ENCODE data around the gene MTCH1. TPM values are rescaled to one million over a fixed set of nuclear protein-coding genes. Genes with fewer than 3 reads are reported as not detected.

MTCH1 gene
- total and polyA plus RNA-seq, 2 donors (not counting 1 experiment from before 2014, with no cell fraction given) = 91.7 to 150 TPM

DNA sequence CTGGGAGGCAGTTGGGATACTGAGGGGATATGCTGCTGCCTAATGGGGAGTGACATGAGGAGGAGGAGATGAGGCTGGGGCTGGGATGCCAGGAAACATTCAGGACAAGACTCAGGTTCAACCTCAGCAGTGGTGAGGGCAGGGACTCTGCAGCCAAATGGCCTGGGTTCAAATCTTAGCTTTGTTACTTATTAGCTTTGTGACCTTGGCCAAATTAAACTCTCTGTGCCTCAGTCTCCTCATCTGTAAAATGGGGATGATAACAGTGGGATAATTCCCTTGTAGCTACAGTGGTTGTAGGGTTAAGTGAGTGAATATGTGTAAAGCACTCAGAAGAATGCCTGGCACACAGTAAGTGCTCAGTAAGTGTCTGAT, 29.6 kb downstream of the MTCH1 start:
- Histone ChIP-seq H3K36me3 (replicated peaks in 1 of 2; ENCODE audit: control extremely low read depth in 1 of 2, control insufficient read depth in 1 of 2, extremely low read depth in 1 of 2, insufficient read depth in 2 of 2, low read length in 1 of 2) (no peaks in the 10 kb centered on the region), H3K27me3 (replicated peaks in 1 of 4; ENCODE audit: control extremely low read depth in 1 of 4, control insufficient read depth in 3 of 4, insufficient read depth in 4 of 4, low read length in 3 of 4) (no peaks in the 10 kb centered on the region), H3K4me2 (replicated peaks; ENCODE audit: low read depth, low read length, poor library complexity, severe bottlenecking) (no peak overlapping the region), H4K20me1 (ENCODE audit: control insufficient read depth, insufficient read depth, low read length, poor library complexity, severe bottlenecking) (no peaks in the 10 kb centered on the region), H3K79me2 (ENCODE audit: control insufficient read depth, insufficient read depth, low read length) (no peaks in the 10 kb centered on the region), H3K27ac (ENCODE audit: low read length in 2 of 2) (no peak overlapping the region), H3K9me3 (ENCODE audit: control extremely low read depth in 1 of 3, control insufficient read depth in 2 of 3, insufficient read depth in 1 of 3, low read length in 2 of 3) (no peaks in the 10 kb centered on the region), H2AFZ (ENCODE audit: insufficient read depth, low read depth, low read length, poor library complexity, severe bottlenecking) (no peak overlapping the region), H3K4me3 (ENCODE audit: control extremely low read depth in 1 of 5, extremely low read depth in 1 of 5, insufficient read depth in 1 of 5, low read depth in 2 of 5, low read length in 4 of 5) (no peak overlapping the region), H3K4me1 (ENCODE audit: control insufficient read depth in 2 of 2, insufficient read depth in 2 of 2, low read length in 2 of 2) (peaks cover 27 to 33% of the 10 kb centered on the region in 2 donors), H3K9ac (ENCODE audit: low read length) (no peak overlapping the region)
- ATAC-seq (ENCODE audit: low read depth) (no peak), DNase-seq (no peak)
- H3K4me3 Mint-ChIP-seq = no peak overlapping the region
- no peaks in the 10 kb centered on the region for H3K9me3 Mint-ChIP-seq (ENCODE audit: insufficient read depth)
- peaks cover 42% of the 10 kb centered on the region for H3K4me1 Mint-ChIP-seq
- POLR2A ChIA-PET = interaction anchor here (1.2 kb wide), 1 partner anchor 30 kb away, joined by 4 read pairs; the partner anchor contains the start of gene MTCH1
- CTCF ChIA-PET = interaction anchor here (1.0 to 1.6 kb wide), 4 partner anchors 61 to 341 kb away, joined by 3 to 4 read pairs (median 4); no protein-coding TSS in a partner anchor
- H3K27me3 Mint-ChIP-seq = no peaks in the 10 kb centered on the region
- TF ChIP-seq, protein P1, sequence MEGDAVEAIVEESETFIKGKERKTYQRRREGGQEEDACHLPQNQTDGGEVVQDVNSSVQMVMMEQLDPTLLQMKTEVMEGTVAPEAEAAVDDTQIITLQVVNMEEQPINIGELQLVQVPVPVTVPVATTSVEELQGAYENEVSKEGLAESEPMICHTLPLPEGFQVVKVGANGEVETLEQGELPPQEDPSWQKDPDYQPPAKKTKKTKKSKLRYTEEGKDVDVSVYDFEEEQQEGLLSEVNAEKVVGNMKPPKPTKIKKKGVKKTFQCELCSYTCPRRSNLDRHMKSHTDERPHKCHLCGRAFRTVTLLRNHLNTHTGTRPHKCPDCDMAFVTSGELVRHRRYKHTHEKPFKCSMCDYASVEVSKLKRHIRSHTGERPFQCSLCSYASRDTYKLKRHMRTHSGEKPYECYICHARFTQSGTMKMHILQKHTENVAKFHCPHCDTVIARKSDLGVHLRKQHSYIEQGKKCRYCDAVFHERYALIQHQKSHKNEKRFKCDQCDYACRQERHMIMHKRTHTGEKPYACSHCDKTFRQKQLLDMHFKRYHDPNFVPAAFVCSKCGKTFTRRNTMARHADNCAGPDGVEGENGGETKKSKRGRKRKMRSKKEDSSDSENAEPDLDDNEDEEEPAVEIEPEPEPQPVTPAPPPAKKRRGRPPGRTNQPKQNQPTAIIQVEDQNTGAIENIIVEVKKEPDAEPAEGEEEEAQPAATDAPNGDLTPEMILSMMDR (IDR thresholded peaks at IDR 0.05) = no peak
- TF ChIP-seq EZH2 (IDR thresholded peaks at IDR 0.05; ENCODE audit: borderline replicate concordance, insufficient read depth, low read depth, low read length, poor library complexity, severe bottlenecking) = no peak
- intact Hi-C loops (cut with micrococcal nuclease) = no loop called here
- peak overlapping the region; percentile 39 for H3K27ac Mint-ChIP-seq

DNA sequence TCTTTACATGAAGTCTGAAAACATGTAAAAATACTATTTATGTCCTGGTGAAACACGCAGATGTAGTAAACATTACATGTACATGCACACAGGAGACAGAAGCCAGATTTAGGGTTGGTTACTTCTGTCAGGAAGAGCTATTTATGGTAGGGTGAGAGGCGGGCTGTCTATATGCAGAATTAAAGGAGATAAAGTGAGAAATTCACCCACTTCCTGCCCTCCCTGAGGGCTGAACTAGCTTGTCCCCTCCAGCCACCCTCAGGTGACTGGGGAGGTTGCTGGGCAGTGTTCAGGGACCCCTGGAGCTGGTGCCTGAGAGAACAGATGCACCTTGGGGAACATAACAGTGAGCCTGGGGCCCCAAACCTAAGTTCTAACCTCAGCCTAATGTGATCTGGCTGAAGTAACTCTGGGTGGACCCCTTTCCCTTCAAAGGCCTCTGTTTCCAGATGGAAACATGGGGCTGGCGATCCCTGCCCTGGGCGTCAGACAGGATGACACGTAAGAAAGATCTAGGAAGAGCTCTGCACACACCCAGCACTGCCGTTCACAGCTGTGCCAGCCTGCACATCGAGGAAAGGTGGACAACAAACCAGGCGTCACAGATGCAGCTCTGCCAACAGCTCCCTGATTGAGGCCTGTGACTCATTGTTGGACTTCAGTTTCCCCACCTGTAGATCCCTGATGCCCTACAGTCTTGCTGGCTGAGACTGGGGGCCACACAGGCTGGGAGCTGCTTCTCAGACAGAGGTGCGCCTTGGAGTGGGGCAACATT, 30.1 kb downstream of the MTCH1 start:
- ChIA-PET CTCF (interaction anchor here (1.0 to 1.6 kb wide), 4 partner anchors 22 to 341 kb away, joined by 3 to 5 read pairs (median 4); no protein-coding TSS in a partner anchor), POLR2A (interaction anchor here (0.5 to 1.2 kb wide), 2 partner anchors 30 to 69 kb away, joined by 3 to 4 read pairs; partner anchors contain the start of gene MTCH1)
- H3K4me2 ChIP-seq (replicated peaks; ENCODE audit: low read depth, low read length, poor library complexity, severe bottlenecking) = peak overlapping the region; percentile 70
- peaks cover 38% of the 10 kb centered on the region for H3K4me1 Mint-ChIP-seq
- TF ChIP-seq, protein P1 (IDR thresholded peaks at IDR 0.05) = no peak
- TF ChIP-seq EZH2 (IDR thresholded peaks at IDR 0.05; ENCODE audit: borderline replicate concordance, insufficient read depth, low read depth, low read length, poor library complexity, severe bottlenecking) = no peak
- no peak overlapping the region for H2AFZ ChIP-seq (ENCODE audit: insufficient read depth, low read depth, low read length, poor library complexity, severe bottlenecking)
- DNase-seq (no peak), ATAC-seq (ENCODE audit: low read depth) (no peak)
- intact Hi-C loops (cut with micrococcal nuclease) = no loop called here
- H3K9ac ChIP-seq (ENCODE audit: low read length) = peak overlapping the region; percentile 46
- H3K9me3 ChIP-seq (ENCODE audit: control extremely low read depth in 1 of 3, control insufficient read depth in 2 of 3, insufficient read depth in 1 of 3, low read length in 2 of 3) = no peaks in the 10 kb centered on the region
- no peak overlapping the region for H3K27ac ChIP-seq (ENCODE audit: low read length in 2 of 2)
- no peaks in the 10 kb centered on the region for H3K36me3 ChIP-seq (replicated peaks in 1 of 2; ENCODE audit: control extremely low read depth in 1 of 2, control insufficient read depth in 1 of 2, extremely low read depth in 1 of 2, insufficient read depth in 2 of 2, low read length in 1 of 2)
- peak overlapping the region in 2 of 5 experiments; percentile 6 to 14 for H3K4me3 ChIP-seq (ENCODE audit: control extremely low read depth in 1 of 5, extremely low read depth in 1 of 5, insufficient read depth in 1 of 5, low read depth in 2 of 5, low read length in 4 of 5)
- no peaks in the 10 kb centered on the region for H3K27me3 ChIP-seq (replicated peaks in 1 of 4; ENCODE audit: control extremely low read depth in 1 of 4, control insufficient read depth in 3 of 4, insufficient read depth in 4 of 4, low read length in 3 of 4)
- no peaks in the 10 kb centered on the region for H3K9me3 Mint-ChIP-seq (ENCODE audit: insufficient read depth)
- WGBS (ENCODE audit: insufficient coverage) = 79% methylated on average over 7 of the region's 9 CpGs
- peak overlapping the region; percentile 63 for H3K27ac Mint-ChIP-seq
- H3K4me1 ChIP-seq (ENCODE audit: control insufficient read depth in 2 of 2, insufficient read depth in 2 of 2, low read length in 2 of 2) = peaks cover 27 to 33% of the 10 kb centered on the region in 2 donors
- no peaks in the 10 kb centered on the region for H3K27me3 Mint-ChIP-seq
- no peaks in the 10 kb centered on the region for H3K79me2 ChIP-seq (ENCODE audit: control insufficient read depth, insufficient read depth, low read length)
- H4K20me1 ChIP-seq (ENCODE audit: control insufficient read depth, insufficient read depth, low read length, poor library complexity, severe bottlenecking) = no peaks in the 10 kb centered on the region
- peak overlapping the region; percentile 72 for H3K4me3 Mint-ChIP-seq
